NOMO-1 treated with DMSO at 0.1 percent for 48 hours (cell line): ENCODE measurements around the gene RAB35.

Experiments
- DNase-seq: peaks from one replicate; lab custom pipeline; 2025; ENCODE audit not compliant: unreplicated experiment; lab: John Stamatoyannopoulos, UW

RAB35 gene

GRCh38 chr12:120090206-120090605, 26.3 kb downstream of the RAB35 start:
- DNase-seq: no peak

DNA sequence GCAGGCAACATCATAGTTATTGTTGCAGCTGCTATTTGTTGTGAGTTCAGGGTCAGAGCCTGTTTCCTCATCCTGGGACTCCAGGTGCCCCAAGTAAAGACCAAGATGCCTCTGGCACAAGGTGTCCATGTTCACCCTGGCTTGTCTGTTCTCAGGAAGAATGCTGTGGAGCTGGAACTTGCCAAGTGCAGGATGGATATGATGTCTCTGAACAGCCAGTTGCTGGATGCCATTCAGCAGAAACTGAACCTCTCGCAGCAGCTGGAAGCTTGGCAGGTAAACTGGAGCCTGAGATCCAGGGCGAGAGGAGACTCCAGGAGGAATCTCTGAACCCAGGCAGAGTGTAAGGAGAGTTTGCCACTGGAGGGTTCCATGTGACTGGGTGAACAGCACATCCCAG, 26.8 kb downstream of the RAB35 start:
- no peak for DNase-seq

- DNase-seq: no peak
Observed at GRCh38 chr12:120089105-120089504, 27.4 kb downstream of the RAB35 start.

DNA sequence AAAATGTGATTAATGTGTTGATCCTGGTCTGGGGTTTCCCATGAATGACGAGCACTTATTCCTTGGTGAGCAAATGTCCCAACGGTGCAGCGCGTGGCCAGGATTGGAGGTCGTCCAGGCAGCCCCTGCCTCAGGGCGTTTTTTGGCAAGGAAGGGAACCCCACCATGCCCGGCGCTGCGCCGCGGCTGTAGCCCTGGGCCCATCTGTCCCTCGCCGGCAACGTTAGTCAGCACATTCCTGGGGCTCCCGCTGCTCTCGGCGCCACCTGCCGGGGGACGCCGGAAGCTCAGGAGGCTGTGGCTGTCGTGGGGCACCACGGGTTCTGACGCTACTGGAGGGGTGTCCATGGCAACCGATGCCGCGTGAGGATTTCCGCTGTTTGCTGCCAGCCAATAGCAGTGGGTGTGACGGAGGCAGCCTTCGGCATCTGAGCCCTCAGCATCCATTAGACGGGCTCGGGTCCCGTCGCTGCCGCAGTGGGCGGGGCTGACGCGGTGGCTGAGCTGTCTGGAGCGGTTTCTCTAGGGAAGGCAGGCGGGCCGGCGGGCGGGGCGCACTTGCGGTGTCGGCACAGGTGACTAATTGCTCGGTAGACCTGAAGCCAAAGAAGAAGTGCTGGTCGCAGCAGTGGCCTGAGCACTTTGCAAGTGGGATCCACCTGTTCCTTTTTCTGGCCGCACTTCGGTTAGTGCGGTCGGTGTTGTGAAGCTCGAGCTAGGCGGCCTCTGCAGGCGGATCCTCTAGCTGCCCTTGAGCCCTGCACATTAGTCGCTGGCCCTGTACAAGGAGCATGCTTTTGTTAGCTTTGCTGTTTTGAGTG, 29.5 kb downstream of the RAB35 start:
- DNase-seq: peak; percentile 99

DNA sequence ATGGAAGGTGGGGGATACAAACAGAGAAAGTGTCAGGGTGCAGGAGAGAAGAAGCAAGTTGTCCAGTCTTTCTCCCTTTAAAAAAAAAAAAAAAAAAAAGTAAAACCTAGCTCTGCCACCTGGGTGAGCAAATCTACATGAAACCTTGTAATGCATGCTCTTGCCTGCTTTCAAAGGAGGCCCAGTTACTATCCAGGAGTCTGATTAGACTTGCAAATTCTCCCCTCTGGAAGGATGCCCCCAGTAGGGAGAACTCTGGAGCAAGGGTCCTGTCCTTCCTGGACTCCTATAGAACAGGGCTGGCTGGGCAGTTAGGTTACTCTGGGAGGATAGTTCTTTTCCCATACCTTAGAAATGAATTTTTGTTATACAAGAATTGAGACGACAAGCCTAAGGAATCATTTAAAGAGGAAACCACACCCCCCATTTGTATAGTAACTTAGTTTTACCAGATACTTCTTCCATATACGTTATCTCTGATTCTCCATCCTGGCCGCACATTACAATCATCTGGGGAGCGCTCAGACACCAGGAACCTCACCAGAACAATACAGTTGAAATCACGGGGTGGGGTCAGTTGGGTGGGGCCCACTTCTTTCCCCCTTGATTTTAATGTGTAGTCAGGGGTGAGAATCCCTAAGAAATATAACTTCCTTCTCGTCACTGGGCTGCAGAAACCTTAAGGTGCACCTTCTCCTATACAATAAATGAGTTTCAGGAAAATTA, 30.5 kb downstream of the RAB35 start:
- no peak for DNase-seq

GRCh38 chr12:120081641-120082040, 34.9 kb downstream of the RAB35 start:
- no peak for DNase-seq

GRCh38 chr12:120079411-120080400, 36.8 kb downstream of the RAB35 start:
- DNase-seq: no peak

GRCh38 chr12:120078868-120079267, 37.7 kb downstream of the RAB35 start:
- no peak for DNase-seq

- DNase-seq: no peak
Observed at GRCh38 chr12:120077260-120077659, 39.3 kb downstream of the RAB35 start.

DNA sequence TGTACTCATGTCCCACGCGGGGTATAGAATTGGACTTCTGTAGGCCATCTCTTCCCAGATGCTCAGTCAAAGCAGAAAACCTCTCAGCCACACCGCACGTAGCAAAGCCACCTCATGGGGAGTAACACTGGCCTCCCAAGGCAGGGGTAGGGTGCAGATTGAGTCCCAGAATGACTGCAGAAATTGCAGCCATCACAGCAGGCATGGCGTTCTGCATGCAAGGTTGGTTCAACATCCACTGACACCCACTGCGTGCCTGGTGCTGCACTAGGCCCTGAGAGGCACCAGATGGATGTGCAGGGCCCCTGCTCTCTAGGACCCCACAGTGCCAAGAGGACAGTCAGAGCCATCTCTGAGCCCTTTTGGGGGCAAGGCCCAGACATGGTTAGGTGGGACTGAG, 39.9 kb downstream of the RAB35 start:
- no peak for DNase-seq

DNA sequence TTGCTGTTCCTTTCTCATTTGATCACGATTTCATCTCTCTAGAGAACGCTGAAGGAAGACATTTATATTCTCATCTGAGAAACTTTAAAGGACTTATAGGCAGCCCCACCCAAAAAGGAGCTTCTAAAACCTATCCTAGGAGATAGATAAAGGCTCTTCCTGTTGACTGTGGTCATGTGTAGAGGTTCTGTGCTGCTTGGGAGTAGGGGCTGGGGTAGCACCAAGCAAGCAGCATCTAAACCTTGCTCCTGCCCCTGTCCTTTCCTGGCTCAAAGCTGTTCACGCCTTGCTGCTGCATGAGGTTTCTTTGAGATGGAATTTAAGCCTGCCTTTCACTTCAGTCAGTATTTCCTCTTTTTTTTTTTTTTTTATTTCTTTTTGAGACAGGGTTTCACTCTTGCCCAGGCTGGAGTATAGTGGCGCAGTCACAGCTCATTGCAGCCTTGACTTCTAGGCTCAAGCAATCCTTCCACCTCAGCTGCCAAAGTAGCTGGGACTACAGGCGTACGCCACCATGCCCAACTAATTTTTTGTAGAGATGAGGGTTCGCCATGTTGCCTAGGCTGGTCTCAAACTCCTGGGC, 41.4 kb downstream of the RAB35 start:
- peak; percentile 27 for DNase-seq

DNA sequence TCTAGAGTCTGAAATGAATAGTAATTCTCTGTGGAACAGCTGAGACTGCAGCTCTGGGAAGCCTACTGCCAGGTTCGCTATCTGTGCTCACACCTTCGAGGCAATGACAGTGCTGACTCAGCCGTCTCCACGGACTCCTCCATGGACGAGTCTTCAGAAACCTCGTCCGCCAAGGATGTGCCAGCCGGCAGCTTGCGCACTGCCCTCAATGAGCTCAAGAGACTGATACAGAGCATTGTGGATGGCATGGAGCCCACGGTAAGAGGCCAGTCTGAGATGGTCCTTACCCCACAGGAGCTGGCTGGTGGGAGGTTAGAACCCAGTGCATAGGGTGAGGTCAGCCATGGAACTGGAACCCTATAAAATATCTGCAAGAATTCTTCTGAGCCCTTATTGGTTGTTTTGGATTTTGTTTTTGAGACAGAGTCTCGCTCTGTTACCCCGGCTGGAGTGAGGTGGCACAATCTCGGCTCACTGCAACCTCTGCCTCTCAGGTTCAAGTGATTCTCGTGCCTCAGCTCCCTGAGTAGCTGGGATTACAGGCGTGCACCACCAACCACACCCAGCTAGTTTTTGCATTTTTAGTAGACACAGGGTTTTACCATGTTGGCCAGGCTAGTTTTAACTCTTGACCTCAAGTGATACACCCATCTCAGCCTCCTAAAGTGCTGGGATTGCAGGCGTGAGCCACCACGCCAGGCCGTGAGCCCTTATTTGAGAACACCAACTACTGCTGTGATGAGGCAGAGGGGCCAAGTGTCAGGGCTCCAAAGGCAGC, 43.9 kb downstream of the RAB35 start:
- DNase-seq: no peak

DNA sequence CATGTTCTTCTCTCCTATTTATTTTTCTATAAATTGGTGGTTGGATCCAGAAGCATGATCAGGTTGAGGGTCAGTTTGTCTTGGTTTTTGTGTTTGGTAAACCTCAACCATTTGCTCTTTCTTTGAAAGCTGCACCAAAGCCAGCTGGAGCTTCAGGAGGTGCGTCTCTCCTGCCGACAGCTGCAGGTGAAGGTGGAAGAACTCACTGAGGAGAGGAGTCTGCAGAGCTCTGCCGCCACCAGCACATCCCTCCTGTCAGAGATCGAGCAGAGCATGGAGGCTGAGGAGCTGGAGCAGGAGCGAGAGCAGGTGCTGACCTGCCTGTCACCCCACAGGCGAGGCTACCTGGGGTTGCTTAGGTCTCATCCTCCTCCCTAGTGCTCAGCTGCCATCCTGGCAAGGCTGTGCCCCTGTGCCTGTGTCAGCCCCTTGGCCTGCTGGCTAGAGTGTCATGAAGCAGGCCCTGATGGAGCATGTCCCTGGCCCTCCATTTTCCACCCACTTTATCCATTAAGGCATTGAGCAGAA, 45.0 kb downstream of the RAB35 start:
- DNase-seq: no peak

DNA sequence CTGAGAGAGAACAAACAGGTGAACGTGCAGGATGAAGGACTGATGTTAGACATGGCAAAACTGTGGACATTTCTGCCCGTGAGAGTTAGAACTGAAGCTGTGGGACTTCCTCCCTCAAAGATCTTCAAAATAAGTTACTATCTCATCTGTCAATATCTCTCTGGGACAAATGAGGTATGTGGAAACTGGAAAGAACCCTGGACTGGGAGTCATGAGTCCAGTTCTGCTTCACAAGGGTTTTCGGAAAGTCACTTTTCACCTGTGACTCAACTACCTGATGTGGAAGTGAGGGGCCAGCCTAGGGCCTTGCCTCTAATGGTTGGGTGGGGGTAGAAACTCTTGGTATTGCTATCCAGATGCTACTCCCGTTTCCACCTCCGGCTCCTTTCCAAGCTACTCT, 47.3 kb downstream of the RAB35 start:
- DNase-seq: no peak

DNA sequence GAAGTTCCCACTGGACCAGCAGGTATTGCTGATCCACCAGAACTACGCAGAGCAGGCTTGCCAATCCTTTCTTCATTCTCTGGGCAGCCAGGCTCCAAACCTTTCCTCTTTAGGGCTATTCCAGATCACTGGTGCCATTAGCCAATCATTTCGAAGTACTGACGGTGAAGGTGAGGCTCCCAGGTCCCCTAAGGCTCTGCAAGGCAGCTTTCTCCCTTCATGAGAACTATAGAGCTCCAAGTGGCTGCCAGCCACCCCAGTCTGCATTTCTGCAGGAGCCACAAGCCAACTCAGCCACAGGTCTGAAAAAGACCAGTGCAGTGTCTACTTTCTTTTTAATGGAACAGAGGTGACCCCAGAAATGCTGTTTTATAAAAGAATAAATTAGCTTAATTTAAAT, 48.7 kb downstream of the RAB35 start:
- no peak for DNase-seq

DNA sequence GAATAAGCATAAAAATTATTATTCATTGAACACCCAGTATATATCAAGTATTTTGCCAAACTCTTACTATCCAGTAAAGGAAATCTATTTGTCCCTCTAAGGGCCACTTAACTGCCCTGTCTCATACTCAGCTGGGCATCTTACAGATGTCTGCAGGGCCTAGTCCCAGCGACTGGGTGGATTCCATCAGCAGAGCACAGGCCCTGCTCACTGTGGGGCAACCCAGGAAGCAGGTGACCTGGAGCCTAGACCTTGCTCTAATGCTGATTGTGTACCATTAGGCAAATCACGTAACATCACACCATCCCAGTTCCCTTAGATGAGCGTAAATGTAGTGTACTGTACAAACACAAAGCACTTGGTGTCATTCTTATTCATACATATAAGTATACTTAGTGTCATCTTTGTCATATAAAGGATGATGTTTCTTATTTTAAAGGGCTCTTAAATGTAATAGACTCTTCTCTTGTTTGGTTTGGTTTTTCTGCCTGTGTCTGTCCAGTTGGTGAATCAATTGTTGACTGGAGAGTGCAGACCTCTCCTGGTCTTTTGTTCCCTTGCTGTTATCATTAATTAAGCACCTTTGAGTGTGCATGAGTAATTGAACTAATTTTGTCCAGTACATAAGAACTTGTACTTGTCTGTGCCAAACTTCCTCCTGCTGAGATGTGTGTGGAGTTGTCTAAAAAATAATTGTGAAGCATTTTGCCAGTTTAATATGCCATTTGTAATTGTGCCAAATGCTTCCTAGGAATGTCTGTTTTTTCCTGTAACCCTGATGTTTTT, 49.3 kb downstream of the RAB35 start:
- no peak for DNase-seq

GRCh38 chr12:120066341-120066740, 50.2 kb downstream of the RAB35 start:
- DNase-seq: no peak

DNA sequence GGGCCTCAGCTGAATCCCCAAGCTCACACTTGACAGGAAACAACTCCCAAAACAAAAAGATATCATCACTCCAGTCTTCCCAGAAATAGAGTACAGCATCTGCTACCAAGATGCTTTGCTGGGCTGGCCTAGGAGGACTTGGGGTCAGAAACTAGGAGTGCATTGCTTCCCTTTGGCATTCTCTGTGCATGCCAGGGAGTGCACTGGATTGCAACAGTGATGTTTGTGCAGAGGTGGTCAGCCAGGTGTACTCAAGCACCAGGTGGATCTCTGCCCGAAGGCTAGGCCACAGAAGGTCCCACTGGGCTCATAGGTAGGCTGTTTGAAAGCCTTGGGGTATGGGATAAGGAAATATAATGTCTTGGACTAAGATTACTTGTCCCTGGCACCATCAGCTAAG, 51.1 kb downstream of the RAB35 start:
- DNase-seq: no peak
